Loucy (cell line): ENCODE measurements around the gene CPT2.

Source experiments
- H2AFZ ChIP-seq: fragments of 200-600 bp; sonication (generic); 2 replicates; pipeline ENCODE4 v1.6.0; 2016; ENCODE audit warnings: antibody characterized with exemption, mild to moderate bottlenecking, low read length, moderate library complexity
- H3F3A ChIP-seq: fragments of 200-600 bp; 2 replicates; pipeline ENCODE4 v1.6.0; 2016; ENCODE audit warnings: antibody characterized with exemption, low read depth, mild to moderate bottlenecking
- H3K27me3 ChIP-seq: fragments of 200-600 bp; sonication (generic); 2 replicates; pipeline ENCODE4 v1.6.1; 2014; ENCODE audit warnings: low read length, mild to moderate bottlenecking; ENCODE audit not compliant: insufficient read depth, poor library complexity, severe bottlenecking
- H3K36me3 ChIP-seq: fragments of 200-600 bp; sonication (generic); 2 replicates; pipeline ENCODE4 v1.6.1; 2016; ENCODE audit warnings: low read length; ENCODE audit not compliant: insufficient read depth
- H3K4me1 ChIP-seq: fragments of 200-600 bp; sonication (generic); 2 replicates; pipeline ENCODE4 v1.5.1; 2014; ENCODE audit warnings: low read length, mild to moderate bottlenecking; ENCODE audit not compliant: insufficient read depth, poor library complexity, severe bottlenecking
- H3K4me2 ChIP-seq: fragments of 200-600 bp; sonication (generic); 2 replicates; pipeline ENCODE4 v1.6.0; 2014; ENCODE audit warnings: antibody characterized with exemption, low read length, low read depth, mild to moderate bottlenecking; ENCODE audit not compliant: poor library complexity, severe bottlenecking
- H3K4me3 ChIP-seq: fragments of 200-600 bp; sonication (generic); 2 replicates; pipeline ENCODE4 v1.5.1; 2014; ENCODE audit warnings: low read length, mild to moderate bottlenecking, mixed read lengths; ENCODE audit not compliant: poor library complexity, severe bottlenecking
- H3K79me2 ChIP-seq: fragments of 200-600 bp; sonication (generic); 2 replicates; pipeline ENCODE4 v1.6.1; 2014; ENCODE audit warnings: low read length; ENCODE audit not compliant: insufficient read depth
- H3K9ac ChIP-seq: fragments of 200-600 bp; sonication (generic); 2 replicates; pipeline ENCODE4 v1.6.0; 2014; ENCODE audit warnings: mild to moderate bottlenecking, low read depth, low read length, moderate library complexity; ENCODE audit not compliant: poor library complexity, severe bottlenecking
- H3K9me2 ChIP-seq: fragments of 200-600 bp; sonication (generic); replicated peaks from 2 replicates; pipeline ENCODE4 v1.6.1; 2016; ENCODE audit warnings: low read depth, low read length, mixed read lengths
- H3K9me3 ChIP-seq: fragments of 200-600 bp; sonication (generic); 2 replicates; pipeline ENCODE4 v1.6.1; 2014; ENCODE audit warnings: mild to moderate bottlenecking, antibody characterized with exemption, low read length, low read depth; ENCODE audit not compliant: insufficient read depth
- H4K20me1 ChIP-seq: fragments of 200-600 bp; sonication (generic); 2 replicates; pipeline ENCODE4 v1.6.0; 2014; ENCODE audit warnings: antibody characterized with exemption, low read length, mild to moderate bottlenecking; ENCODE audit not compliant: insufficient read depth, poor library complexity, severe bottlenecking
- EZH2phosphoT487 ChIP-seq: fragments of 200-600 bp; IDR thresholded peaks from 2 replicates; pipeline ENCODE4 v1.6.1; 2018; ENCODE audit warnings: antibody characterized with exemption, mild to moderate bottlenecking, moderate library complexity, borderline replicate concordance
- TF ChIP-seq, protein P1 (sequence below): fragments of 200-600 bp; sonication (generic); conservative IDR thresholded peaks from 2 replicates; pipeline ENCODE4 v1.5.1; 2014; ENCODE audit warnings: mild to moderate bottlenecking, antibody characterized with exemption, low read length

Gene CPT2

DNA sequence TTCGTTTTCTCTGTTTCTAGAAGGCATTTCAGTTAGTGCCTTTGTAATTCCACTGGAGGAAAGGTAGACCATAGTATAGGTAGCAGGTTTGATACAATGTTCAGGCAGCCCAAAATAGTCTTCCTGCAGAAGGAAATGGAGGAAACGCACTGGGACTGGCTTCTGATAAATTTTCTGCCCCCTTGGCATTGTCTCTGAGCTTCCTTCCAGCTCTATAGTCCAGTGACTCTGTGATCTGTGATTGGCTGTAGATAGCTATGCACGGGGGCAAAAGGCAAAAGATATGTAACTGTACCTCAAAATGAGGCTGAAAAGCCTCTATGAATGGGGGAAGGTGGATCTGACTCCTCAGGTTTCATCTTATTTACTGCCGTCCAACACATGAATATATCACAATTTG, 47.5 kb downstream of the CPT2 start:
- no peaks in the 10 kb centered on the region for H4K20me1 ChIP-seq
- no peak overlapping the region for H3K4me2 ChIP-seq
- H3K4me3 ChIP-seq, result no peak overlapping the region
- no peaks in the 10 kb centered on the region for H3K4me1 ChIP-seq
- H3F3A ChIP-seq, result no peaks in the 10 kb centered on the region
- no peaks in the 10 kb centered on the region for H3K27me3 ChIP-seq
- peaks cover 36% of the 10 kb centered on the region; the same call in 1 of the 2 replicates for H3K36me3 ChIP-seq
- H3K9me2 ChIP-seq, result no peaks in the 10 kb centered on the region
- H3K79me2 ChIP-seq, result no peaks in the 10 kb centered on the region
- H3K9me3 ChIP-seq, result no peaks in the 10 kb centered on the region
- TF ChIP-seq, protein P1, sequence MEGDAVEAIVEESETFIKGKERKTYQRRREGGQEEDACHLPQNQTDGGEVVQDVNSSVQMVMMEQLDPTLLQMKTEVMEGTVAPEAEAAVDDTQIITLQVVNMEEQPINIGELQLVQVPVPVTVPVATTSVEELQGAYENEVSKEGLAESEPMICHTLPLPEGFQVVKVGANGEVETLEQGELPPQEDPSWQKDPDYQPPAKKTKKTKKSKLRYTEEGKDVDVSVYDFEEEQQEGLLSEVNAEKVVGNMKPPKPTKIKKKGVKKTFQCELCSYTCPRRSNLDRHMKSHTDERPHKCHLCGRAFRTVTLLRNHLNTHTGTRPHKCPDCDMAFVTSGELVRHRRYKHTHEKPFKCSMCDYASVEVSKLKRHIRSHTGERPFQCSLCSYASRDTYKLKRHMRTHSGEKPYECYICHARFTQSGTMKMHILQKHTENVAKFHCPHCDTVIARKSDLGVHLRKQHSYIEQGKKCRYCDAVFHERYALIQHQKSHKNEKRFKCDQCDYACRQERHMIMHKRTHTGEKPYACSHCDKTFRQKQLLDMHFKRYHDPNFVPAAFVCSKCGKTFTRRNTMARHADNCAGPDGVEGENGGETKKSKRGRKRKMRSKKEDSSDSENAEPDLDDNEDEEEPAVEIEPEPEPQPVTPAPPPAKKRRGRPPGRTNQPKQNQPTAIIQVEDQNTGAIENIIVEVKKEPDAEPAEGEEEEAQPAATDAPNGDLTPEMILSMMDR, result no peak
- TF ChIP-seq EZH2phosphoT487, result no peak
- H2AFZ ChIP-seq, result no peak overlapping the region
- H3K9ac ChIP-seq, result no peak overlapping the region

DNA sequence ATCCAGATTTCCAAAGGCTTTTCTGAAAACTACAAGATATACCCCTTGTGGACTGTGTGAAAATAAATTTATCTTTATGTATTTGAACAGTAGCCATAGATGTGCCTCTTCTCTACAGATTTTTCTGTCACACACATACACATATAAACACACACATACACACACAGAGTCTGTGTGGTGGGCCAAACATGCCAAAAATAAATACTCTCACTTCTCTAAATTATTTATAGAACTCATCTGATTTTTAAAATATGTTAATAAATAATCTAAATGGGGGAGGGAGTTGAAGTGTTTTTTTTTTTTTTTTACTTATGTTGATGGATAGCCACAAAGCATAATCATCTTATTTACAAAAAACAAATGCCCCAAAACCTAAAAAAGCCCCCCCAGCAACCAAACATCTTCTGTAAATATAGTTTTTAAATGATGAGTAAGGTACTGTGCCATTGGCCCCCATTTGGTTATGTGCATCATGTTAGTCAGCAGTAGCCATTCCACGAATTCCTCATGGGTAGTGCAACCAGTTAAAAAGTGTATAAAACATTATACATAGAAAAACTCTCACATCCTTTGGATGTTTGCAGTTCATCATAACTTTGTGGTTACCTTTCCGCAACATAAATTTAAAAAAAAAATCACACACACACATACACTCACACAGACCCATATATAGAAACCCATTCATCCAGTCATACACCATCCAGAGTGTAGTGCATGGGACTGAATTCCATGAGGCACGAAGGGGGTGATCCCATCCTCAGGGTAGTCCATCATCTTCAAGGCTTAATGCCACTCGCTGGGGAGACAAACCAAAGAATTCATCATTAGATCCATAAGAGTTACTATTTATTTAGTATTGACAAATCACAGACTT, 49.9 kb downstream of the CPT2 start:
- Histone ChIP-seq H3K9ac (no peak overlapping the region), H4K20me1 (no peaks in the 10 kb centered on the region), H3K9me2 (no peaks in the 10 kb centered on the region), H3K36me3 (peaks cover 59% of the 10 kb centered on the region; the same call in 1 of the 2 replicates), H3K4me3 (no peak overlapping the region), H3K27me3 (no peaks in the 10 kb centered on the region), H3K79me2 (no peaks in the 10 kb centered on the region), H3K9me3 (no peaks in the 10 kb centered on the region), H3K4me2 (no peak overlapping the region), H3K4me1 (no peaks in the 10 kb centered on the region), H2AFZ (no peak overlapping the region), H3F3A (no peaks in the 10 kb centered on the region)
- TF ChIP-seq, protein P1, result no peak
- TF ChIP-seq EZH2phosphoT487, result no peak

- Histone ChIP-seq H3K27me3 (no peaks in the 10 kb centered on the region), H3K79me2 (no peaks in the 10 kb centered on the region), H3K4me1 (no peaks in the 10 kb centered on the region), H4K20me1 (no peaks in the 10 kb centered on the region), H3K36me3 (peaks cover 64% of the 10 kb centered on the region; the same call in 1 of the 2 replicates), H2AFZ (no peak overlapping the region), H3K4me3 (no peak overlapping the region), H3K4me2 (no peak overlapping the region), H3K9me2 (no peaks in the 10 kb centered on the region), H3K9ac (no peak overlapping the region), H3K9me3 (no peaks in the 10 kb centered on the region), H3F3A (no peaks in the 10 kb centered on the region)
- TF ChIP-seq, protein P1, result no peak
- no peak for TF ChIP-seq EZH2phosphoT487
Observed at GRCh38 chr1:53249706-53250105, 53.1 kb downstream of the CPT2 start.
